SKM-1 treated with dmso at 0.1 percent for 144 hours (cell line): ENCODE measurements around the gene ADAMTS12.
"Not testable (repeated sequence)": the region's sequence is repeated elsewhere in the genome, so short reads cannot be mapped to it uniquely, and the experiment has no call there.

ENCODE experiments used
- DNase-seq: peaks from one replicate; lab custom pipeline; 2025; ENCODE audit not compliant: unreplicated experiment; lab: John Stamatoyannopoulos, UW

ADAMTS12 gene

GRCh38 chr5:33536802-33537201 lies 355.0 kb downstream of the ADAMTS12 start:
- no peak for DNase-seq

GRCh38 chr5:33531824-33532223 lies 360.0 kb downstream of the ADAMTS12 start:
- DNase-seq, result no peak

- DNase-seq, result no peak
Measured at GRCh38 chr5:33531037-33531298, 360.8 kb downstream of the ADAMTS12 start.

GRCh38 chr5:33530183-33531036 lies 361.4 kb downstream of the ADAMTS12 start:
- DNase-seq, result no peak

GRCh38 chr5:33527696-33528095 lies 364.1 kb downstream of the ADAMTS12 start:
- DNase-seq, result no peak

- DNase-seq, result no peak
Measured at GRCh38 chr5:33526755-33527154, 365.0 kb downstream of the ADAMTS12 start.

- no peak for DNase-seq
Measured at GRCh38 chr5:33524476-33524875, 367.3 kb downstream of the ADAMTS12 start.

- no peak for DNase-seq
Measured at GRCh38 chr5:33523208-33523771, 368.5 kb downstream of the ADAMTS12 start.

GRCh38 chr5:33516421-33516820 lies 375.4 kb downstream of the ADAMTS12 start:
- DNase-seq, result no peak

GRCh38 chr5:33515366-33515765 lies 376.4 kb downstream of the ADAMTS12 start:
- DNase-seq, result not testable (repeated sequence)

- DNase-seq, result no peak
Measured at GRCh38 chr5:33513462-33514185, 378.2 kb downstream of the ADAMTS12 start.

- no peak for DNase-seq
Measured at GRCh38 chr5:33509036-33509435, 382.8 kb downstream of the ADAMTS12 start.

GRCh38 chr5:33507426-33507825 lies 384.4 kb downstream of the ADAMTS12 start:
- no peak for DNase-seq

- no peak for DNase-seq
Measured at GRCh38 chr5:33504570-33504969, 387.2 kb downstream of the ADAMTS12 start.

GRCh38 chr5:33501899-33502298 lies 389.9 kb downstream of the ADAMTS12 start:
- no peak for DNase-seq

GRCh38 chr5:33501260-33501659 lies 390.5 kb downstream of the ADAMTS12 start:
- no peak for DNase-seq

GRCh38 chr5:33494466-33494865 lies 397.3 kb downstream of the ADAMTS12 start:
- DNase-seq, result no peak

GRCh38 chr5:33491941-33492340 lies 399.8 kb downstream of the ADAMTS12 start:
- no peak for DNase-seq

- no peak for DNase-seq
Measured at GRCh38 chr5:33490071-33490665, 401.6 kb downstream of the ADAMTS12 start.

- no peak for DNase-seq
Measured at GRCh38 chr5:33489481-33490067, 402.2 kb downstream of the ADAMTS12 start.

- DNase-seq, result no peak
Measured at GRCh38 chr5:33488558-33489355, 403.0 kb downstream of the ADAMTS12 start.
